Type B pancreatic cell (in vitro differentiated cells): ENCODE results near the gene MMP3. TPM values are rescaled to one million over a fixed set of nuclear protein-coding genes. Genes with fewer than 3 reads are reported as not detected.

Experiments
- DNase-seq: peaks from one replicate; pipeline ENCODE4 v3.0.0; 2021; ENCODE audit warnings: mixed read lengths; ENCODE audit not compliant: unreplicated experiment; ENCODE audit errors: extremely low spot score
- H3K27ac Mint-ChIP-seq: 2 replicates; pipeline ENCODE4 v1.8.0; 2021; ENCODE audit warnings: mild to moderate bottlenecking, mixed read lengths
- H3K27me3 Mint-ChIP-seq: 2 replicates; pipeline ENCODE4 v1.8.0; 2021; ENCODE audit warnings: mixed read lengths
- H3K36me3 Mint-ChIP-seq: 2 replicates; pipeline ENCODE4 v1.8.0; 2021; ENCODE audit warnings: mixed read lengths
- H3K4me1 Mint-ChIP-seq: one replicate; pipeline ENCODE4 v1.8.0; 2021; ENCODE audit warnings: mixed read lengths; ENCODE audit not compliant: unreplicated experiment
- H3K4me3 Mint-ChIP-seq: 2 replicates; pipeline ENCODE4 v1.8.0; 2021; ENCODE audit warnings: mild to moderate bottlenecking, mixed read lengths
- H3K9me3 Mint-ChIP-seq: 2 replicates; pipeline ENCODE4 v1.8.0; 2021; ENCODE audit warnings: mixed read lengths
- total RNA-seq: library from RNA; stranded (reverse); gene quantifications from 2 replicates; pipeline ENCODE4 v1.2.1, GENCODE V29; 2021; ENCODE audit warnings: low replicate concordance
- TF ChIP-seq, protein P1 (sequence below): fragments of 200-600 bp; sonication (generic); conservative IDR thresholded peaks from 2 replicates; pipeline ENCODE4 v1.5.0; 2021; ENCODE audit warnings: antibody characterized with exemption, mild to moderate bottlenecking

The MMP3 gene
- total RNA-seq, 1 donor from 2014 or later, result not detected

DNA sequence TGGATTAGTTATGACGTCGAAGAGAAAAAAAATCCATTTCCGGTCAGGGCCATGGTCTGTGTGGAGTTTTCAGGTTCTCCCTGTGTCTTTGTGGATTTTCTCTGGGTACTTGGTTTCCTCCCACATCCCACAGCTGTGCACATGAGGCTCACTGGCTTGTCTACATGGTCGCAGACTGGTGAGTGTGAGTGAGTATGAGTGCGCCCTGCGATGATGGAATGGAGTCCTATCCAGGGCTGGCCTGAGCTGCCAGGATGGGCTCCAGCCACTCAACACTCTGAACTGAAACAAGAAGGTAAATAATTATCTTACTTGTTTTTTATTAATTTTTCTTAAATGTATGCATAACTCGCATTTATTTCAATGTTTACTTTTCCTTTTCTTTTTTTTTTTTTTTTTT, 10.8 kb downstream of the MMP3 start:
- H3K9me3 Mint-ChIP-seq, result no peaks in the 10 kb centered on the region

DNA sequence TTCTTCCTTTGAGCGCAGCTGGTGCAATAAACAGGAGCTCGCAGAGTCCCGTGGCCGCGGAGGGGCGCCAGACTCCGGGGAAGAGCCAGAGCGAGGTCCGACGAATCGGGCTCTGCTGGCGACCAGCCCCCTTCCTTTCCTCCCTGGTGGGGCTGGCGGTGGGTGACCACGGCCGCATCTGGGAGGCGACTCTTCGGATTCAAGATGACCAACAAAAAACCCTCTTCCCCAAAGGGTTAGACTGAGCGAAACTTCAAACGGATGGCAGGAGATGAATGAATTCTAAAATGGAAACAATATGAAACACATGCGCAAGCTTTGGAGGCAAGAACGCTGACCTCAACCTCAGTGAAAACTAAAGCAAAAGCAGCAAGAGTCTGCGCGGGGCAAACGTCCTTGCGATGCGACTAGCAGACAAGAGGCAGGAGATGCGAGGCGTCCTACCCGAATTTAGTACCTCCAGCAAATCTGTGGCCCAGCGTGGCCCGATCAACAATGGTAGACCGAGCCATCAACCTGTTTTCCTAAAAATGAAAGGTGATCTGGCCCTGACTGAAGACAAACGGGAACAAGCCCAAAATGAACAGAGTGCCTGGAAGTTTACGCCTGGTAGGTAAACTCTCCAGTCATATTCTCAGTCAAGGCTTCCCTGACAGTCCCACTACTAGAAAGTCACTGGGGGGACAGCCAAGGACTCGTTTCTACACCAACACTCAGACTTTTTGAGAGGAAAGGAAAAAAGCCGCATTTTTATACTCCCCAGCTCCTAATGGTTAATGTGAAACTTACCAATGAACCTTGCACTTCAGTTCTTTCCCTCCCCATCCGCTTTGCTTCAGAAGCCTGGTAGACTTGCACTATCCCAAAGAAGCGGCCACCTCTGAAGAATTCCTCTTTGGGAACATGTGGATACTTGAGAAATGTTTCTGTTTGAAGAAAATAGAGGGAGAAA, 11.6 kb downstream of the MMP3 start:
- peak overlapping the region; percentile 71 for H3K4me3 Mint-ChIP-seq
- peaks cover 9% of the 10 kb centered on the region for H3K4me1 Mint-ChIP-seq
- TF ChIP-seq, protein P1, sequence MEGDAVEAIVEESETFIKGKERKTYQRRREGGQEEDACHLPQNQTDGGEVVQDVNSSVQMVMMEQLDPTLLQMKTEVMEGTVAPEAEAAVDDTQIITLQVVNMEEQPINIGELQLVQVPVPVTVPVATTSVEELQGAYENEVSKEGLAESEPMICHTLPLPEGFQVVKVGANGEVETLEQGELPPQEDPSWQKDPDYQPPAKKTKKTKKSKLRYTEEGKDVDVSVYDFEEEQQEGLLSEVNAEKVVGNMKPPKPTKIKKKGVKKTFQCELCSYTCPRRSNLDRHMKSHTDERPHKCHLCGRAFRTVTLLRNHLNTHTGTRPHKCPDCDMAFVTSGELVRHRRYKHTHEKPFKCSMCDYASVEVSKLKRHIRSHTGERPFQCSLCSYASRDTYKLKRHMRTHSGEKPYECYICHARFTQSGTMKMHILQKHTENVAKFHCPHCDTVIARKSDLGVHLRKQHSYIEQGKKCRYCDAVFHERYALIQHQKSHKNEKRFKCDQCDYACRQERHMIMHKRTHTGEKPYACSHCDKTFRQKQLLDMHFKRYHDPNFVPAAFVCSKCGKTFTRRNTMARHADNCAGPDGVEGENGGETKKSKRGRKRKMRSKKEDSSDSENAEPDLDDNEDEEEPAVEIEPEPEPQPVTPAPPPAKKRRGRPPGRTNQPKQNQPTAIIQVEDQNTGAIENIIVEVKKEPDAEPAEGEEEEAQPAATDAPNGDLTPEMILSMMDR, result no peak
- H3K36me3 Mint-ChIP-seq, result no peaks in the 10 kb centered on the region
- no peak overlapping the region for H3K27ac Mint-ChIP-seq
- peaks cover 14% of the 10 kb centered on the region for H3K27me3 Mint-ChIP-seq
- no peaks in the 10 kb centered on the region for H3K9me3 Mint-ChIP-seq
- no peak for DNase-seq

More for the DNA sequence above, 10.8 kb downstream of the MMP3 start:
- H3K4me3 Mint-ChIP-seq, result no peak overlapping the region
- no peaks in the 10 kb centered on the region for H3K36me3 Mint-ChIP-seq
- H3K27me3 Mint-ChIP-seq, result peaks cover 14% of the 10 kb centered on the region
- H3K4me1 Mint-ChIP-seq, result peaks cover 10% of the 10 kb centered on the region
- DNase-seq, result no peak
- TF ChIP-seq, protein P1, result no peak
- H3K27ac Mint-ChIP-seq, result no peak overlapping the region

DNA sequence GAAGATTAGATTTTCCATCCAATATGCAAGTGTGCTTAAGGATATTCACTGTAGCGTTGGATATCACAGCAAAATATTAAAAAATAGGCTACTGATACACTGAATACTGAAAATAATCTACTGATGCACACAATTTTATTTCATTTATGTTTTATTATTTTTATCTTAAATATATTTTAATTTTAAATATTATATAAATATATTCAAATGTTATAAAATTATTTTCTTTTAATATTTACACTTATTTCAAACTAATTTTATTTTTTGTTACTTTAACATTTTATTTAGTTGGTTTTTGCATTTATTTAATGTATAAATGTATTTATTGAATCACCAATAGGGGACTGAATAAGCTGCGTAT, 12.3 kb downstream of the MMP3 start:
- peaks cover 14% of the 10 kb centered on the region for H3K27me3 Mint-ChIP-seq
- H3K27ac Mint-ChIP-seq, result no peak overlapping the region
- TF ChIP-seq, protein P1, result peak; percentile 16
- DNase-seq, result no peak
- H3K36me3 Mint-ChIP-seq, result no peaks in the 10 kb centered on the region
- peaks cover 4% of the 10 kb centered on the region for H3K4me1 Mint-ChIP-seq
- no peak overlapping the region for H3K4me3 Mint-ChIP-seq
- H3K9me3 Mint-ChIP-seq, result no peaks in the 10 kb centered on the region

DNA sequence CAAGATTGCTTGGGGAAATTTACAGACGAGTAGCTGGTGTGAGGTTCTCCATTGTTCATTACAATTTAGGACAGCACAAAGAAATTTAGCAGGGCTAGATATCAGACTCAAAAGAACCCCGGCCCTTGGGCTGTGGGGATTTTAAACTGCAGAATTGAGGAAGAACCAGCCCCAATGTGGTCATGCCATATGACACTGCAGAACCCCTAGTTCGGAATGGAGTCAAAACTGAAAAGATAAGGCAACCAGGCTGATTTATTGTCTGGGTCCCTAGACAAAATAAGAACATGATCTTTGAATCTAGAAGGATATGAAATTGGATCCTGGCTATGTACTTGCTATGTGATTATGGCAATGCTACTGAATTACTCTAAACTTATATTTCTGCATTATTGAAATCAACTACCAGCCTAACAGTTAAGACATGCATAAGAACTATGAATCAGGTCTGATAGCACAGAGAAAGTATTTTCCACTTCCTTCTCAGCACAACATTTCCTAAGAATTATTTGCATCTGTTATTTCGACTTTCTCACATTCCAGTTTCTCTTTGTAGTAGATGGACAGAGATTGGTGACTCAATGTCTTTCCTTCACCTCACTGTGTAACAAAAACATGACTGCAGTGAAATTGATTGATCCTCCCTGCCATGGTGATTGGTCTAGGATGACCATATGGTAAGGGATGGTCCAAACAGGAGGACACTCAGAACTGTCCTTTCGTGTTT, 13.2 kb downstream of the MMP3 start:
- TF ChIP-seq, protein P1, result no peak
- H3K36me3 Mint-ChIP-seq, result no peaks in the 10 kb centered on the region
- peaks cover 14% of the 10 kb centered on the region for H3K27me3 Mint-ChIP-seq
- no peak overlapping the region for H3K4me3 Mint-ChIP-seq
- H3K4me1 Mint-ChIP-seq, result peaks cover 4% of the 10 kb centered on the region
- DNase-seq, result no peak
- H3K9me3 Mint-ChIP-seq, result no peaks in the 10 kb centered on the region
- H3K27ac Mint-ChIP-seq, result no peak overlapping the region

DNA sequence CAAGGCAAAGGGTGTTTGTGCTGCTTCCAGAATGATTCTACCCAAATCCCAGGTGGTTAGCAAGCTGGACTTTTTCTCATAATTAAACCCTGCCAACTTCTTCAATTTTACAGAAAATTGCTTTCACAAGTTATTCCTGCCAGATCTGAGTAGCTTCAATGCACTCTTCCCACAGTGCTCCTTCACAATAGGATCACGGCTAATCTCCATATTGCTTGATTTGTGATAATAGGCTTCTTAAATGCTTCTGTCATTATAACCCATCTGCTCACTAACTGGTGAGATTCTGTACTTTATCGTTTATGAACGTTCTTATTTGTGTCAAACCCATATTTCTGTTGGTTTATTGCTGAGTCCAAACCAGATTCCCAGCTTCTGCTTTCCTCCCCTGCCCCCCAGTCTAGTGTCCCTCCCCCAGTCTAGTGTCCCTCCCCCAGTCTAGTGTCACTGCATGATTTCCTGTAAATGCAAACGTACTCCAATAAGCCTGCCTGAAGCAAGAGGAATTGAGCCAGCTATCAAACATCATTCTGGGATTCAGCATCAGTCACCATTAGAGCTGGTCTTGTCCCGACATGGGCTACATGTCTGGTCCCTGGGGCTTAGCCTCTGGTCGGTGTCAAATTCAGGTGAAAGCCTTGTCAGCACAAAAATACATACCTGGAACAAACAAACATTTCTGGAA, 14.0 kb downstream of the MMP3 start:
- H3K4me3 Mint-ChIP-seq, result no peak overlapping the region
- peaks cover 4% of the 10 kb centered on the region for H3K4me1 Mint-ChIP-seq
- no peaks in the 10 kb centered on the region for H3K36me3 Mint-ChIP-seq
- no peak for DNase-seq
- TF ChIP-seq, protein P1, result no peak
- H3K9me3 Mint-ChIP-seq, result no peaks in the 10 kb centered on the region
- H3K27me3 Mint-ChIP-seq, result peaks cover 14% of the 10 kb centered on the region
- no peak overlapping the region for H3K27ac Mint-ChIP-seq
